Epithelial cell of proximal tubule (primary cell): Measurements from ENCODE around the gene TERT. TPM values are rescaled to one million over a fixed set of nuclear protein-coding genes. Genes with fewer than 3 reads are reported as not detected.

Experiments
- DNase-seq: peaks from one replicate; pipeline ENCODE4 v3.0.0-alpha.2; 2011; ENCODE audit warnings: low read depth
- H3K4me3 ChIP-seq: 2 replicates; pipeline ENCODE4 v1.5.1; 2011; ENCODE audit warnings: low read depth, mild to moderate bottlenecking, low read length
- total RNA-seq: library from RNA; depleted of rRNA; stranded (reverse); fragments of >200 nt; gene quantifications from 2 replicates; pipeline ENCODE4 v1.2.3, GENCODE V29; 2015
- TF ChIP-seq, protein P1 (sequence below): conservative IDR thresholded peaks from 2 replicates; pipeline ENCODE4 v1.5.1; 2012; ENCODE audit warnings: low read depth, mild to moderate bottlenecking, low read length

Gene TERT
- total RNA-seq, 1 donor from 2014 or later, result not detected

DNA sequence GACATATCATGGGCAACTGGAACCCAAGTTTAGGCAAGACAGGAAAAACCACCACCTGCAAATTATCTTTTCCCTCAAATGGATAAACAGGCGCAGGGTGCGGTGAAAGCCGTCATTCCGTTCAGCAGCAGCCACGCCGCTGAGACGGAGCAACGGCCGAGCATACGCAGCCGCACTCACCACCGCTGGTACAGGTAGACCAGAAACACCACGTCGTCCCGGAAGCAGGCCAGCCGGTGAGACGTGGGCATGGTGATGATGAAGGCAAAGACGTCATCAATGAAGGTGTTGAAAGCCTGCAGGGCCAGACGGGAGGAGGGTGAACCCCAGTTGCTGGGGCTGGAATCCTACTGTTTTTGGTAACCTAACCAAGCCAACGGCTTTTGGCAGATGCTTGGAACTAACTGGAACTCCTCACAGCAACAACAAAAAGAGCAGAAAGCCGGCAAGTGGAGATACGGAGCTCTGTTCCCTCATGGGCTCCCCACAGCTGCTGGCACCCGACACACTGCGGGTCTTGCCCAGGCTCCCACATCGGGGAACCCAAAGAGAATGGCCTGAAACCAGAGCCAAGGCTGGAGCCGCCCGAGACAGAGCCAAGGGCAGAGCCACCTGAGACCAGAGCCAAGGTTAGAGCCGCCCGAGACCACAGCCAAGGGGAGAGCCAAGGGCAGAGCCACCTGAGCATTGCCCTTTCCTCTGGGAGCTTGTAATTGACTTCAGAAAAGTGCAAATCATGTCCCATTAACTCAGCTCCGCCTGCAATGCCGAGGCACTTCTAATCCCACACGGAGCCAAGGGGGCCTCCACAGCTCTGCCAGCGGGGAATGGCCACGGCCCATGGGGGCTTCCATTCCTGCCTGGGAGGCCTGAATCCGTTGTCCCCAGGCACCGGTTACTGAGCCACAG lies 25.8 kb upstream of the TERT start:
- TF ChIP-seq, protein P1, sequence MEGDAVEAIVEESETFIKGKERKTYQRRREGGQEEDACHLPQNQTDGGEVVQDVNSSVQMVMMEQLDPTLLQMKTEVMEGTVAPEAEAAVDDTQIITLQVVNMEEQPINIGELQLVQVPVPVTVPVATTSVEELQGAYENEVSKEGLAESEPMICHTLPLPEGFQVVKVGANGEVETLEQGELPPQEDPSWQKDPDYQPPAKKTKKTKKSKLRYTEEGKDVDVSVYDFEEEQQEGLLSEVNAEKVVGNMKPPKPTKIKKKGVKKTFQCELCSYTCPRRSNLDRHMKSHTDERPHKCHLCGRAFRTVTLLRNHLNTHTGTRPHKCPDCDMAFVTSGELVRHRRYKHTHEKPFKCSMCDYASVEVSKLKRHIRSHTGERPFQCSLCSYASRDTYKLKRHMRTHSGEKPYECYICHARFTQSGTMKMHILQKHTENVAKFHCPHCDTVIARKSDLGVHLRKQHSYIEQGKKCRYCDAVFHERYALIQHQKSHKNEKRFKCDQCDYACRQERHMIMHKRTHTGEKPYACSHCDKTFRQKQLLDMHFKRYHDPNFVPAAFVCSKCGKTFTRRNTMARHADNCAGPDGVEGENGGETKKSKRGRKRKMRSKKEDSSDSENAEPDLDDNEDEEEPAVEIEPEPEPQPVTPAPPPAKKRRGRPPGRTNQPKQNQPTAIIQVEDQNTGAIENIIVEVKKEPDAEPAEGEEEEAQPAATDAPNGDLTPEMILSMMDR, result no peak
- DNase-seq, result no peak
- no peak overlapping the region for H3K4me3 ChIP-seq

DNA sequence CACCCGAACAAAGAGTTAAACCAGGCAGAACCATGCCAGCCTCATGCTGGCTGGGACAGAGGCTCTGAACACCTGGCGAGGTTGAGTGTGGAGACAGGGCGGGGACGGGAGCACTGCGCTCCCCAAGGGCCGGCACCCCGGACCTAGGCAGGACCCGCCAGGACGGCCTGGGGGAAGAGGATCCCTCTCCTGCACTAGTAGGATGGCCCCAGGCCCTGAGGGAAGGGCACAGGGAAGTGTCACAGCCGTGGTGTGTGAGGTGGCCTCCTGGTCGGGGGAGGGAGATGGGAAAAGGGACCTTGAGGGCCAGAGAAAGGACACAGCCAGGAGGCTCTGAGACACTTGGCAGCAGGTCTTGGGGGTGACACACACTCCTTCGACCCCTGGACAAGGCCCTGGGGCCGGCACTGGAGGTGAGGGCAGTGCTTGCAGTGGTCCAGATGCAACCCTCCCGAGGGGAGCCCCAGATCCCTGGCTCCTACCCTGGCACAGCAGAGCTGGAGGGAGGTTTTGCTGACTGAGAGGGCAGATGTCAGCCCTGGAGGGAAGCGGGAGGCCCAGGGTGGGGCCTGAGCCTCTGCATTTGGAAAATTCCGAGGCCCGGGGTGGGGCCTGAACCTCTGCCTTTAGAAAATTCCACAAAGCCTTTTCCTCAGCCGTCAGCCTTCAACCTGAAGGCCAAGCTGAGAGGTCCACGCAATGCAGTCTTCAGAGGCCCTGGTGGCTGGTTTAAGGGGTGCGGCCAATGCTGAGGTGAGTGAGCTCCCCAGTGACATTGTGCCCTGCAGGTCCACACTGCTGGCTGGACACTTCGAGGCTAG lies 24.8 kb upstream of the TERT start:
- DNase-seq, result no peak
- TF ChIP-seq, protein P1, result no peak
- H3K4me3 ChIP-seq, result no peak overlapping the region

GRCh38 chr5:1318659-1319251 lies 23.9 kb upstream of the TERT start:
- H3K4me3 ChIP-seq, result no peak overlapping the region
- DNase-seq, result no peak
- TF ChIP-seq, protein P1, result no peak

GRCh38 chr5:1317921-1318565 lies 23.2 kb upstream of the TERT start:
- TF ChIP-seq, protein P1, result no peak
- H3K4me3 ChIP-seq, result no peak overlapping the region
- no peak for DNase-seq

- TF ChIP-seq, protein P1, result no peak
- no peak for DNase-seq
- no peak overlapping the region for H3K4me3 ChIP-seq
Observed at GRCh38 chr5:1316588-1317340, 21.9 kb upstream of the TERT start.
